Measurements from ENCODE around the gene CHAD. TPM values are rescaled to one million over a fixed set of nuclear protein-coding genes. Genes with fewer than 3 reads are reported as not detected.

The CHAD gene
- polyA plus RNA-seq, 1 experiment: not detected

DNA sequence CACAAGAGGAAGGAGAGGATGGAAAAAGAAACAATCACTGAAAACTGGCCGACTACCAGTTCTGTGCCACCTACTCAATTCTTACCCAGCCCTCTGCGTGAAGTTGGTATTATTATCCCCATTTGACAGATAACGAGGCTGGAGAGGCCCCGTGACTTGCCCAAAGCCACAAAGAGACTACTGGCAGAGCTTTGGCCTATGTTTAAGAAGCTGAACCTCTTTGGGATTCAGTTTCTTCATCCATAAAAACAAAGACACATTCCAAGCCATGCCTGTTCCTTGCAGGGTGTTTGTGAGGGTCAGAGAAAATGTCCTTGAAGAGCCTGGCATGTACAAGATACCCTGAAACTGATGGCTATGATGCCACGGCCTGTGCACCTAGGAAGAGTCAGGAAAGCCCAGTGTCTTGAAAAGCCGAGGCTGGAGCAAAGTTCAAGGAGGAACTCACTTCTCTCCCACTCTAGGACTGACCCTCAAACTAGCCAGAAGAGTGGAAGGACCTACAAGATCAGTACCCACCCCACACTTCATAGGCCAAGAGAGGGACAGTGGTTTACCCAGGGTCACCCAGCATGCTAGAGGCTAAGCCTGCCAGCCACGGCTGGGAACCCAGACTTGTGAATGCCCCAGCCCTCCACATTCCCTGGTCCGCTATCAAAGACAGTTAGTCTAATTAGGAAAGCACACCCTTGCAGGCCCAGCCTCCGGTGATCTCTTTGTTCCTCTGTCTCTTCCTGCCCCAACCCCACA lies 44.3 kb downstream of the CHAD start:
- Histone ChIP-seq H3K9me3 (ENCODE audit: control insufficient read depth, insufficient read depth, low read length) (no peaks in the 10 kb centered on the region; the same call in 1 of the 2 replicates), H3K27me3 (ENCODE audit: control insufficient read depth, insufficient read depth, low read length) (no peaks in the 10 kb centered on the region), H3K27ac (ENCODE audit: low read depth, low read length) (peak overlapping the region; percentile 57), H3K4me3 (ENCODE audit: low read depth, low read length) (no peak overlapping the region)
- no peak for DNase-seq (ENCODE audit: low read depth, low spot score)
- TF ChIP-seq, protein P1, sequence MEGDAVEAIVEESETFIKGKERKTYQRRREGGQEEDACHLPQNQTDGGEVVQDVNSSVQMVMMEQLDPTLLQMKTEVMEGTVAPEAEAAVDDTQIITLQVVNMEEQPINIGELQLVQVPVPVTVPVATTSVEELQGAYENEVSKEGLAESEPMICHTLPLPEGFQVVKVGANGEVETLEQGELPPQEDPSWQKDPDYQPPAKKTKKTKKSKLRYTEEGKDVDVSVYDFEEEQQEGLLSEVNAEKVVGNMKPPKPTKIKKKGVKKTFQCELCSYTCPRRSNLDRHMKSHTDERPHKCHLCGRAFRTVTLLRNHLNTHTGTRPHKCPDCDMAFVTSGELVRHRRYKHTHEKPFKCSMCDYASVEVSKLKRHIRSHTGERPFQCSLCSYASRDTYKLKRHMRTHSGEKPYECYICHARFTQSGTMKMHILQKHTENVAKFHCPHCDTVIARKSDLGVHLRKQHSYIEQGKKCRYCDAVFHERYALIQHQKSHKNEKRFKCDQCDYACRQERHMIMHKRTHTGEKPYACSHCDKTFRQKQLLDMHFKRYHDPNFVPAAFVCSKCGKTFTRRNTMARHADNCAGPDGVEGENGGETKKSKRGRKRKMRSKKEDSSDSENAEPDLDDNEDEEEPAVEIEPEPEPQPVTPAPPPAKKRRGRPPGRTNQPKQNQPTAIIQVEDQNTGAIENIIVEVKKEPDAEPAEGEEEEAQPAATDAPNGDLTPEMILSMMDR (IDR thresholded peaks at IDR 0.05; ENCODE audit: low read depth, low read length): no peak
- ChIA-PET POLR2A (no interaction called here), CTCF (interaction anchor here (2.0 kb wide), 1 partner anchor 27 kb away, joined by 10 read pairs; the partner anchor contains the start of gene LRRC59)

- Histone ChIP-seq H3K27ac (ENCODE audit: low read depth, low read length) (peak overlapping the region; percentile 57), H3K4me3 (ENCODE audit: low read depth, low read length) (no peak overlapping the region), H3K9me3 (ENCODE audit: control insufficient read depth, insufficient read depth, low read length) (no peaks in the 10 kb centered on the region; the same call in 1 of the 2 replicates), H3K27me3 (ENCODE audit: control insufficient read depth, insufficient read depth, low read length) (no peaks in the 10 kb centered on the region)
- TF ChIP-seq, protein P1 (IDR thresholded peaks at IDR 0.05; ENCODE audit: low read depth, low read length): no peak
- ChIA-PET CTCF (interaction anchor here (2.0 kb wide), 1 partner anchor 26 kb away, joined by 10 read pairs; the partner anchor contains the start of gene LRRC59), POLR2A (no interaction called here)
- peak; percentile 72 for DNase-seq (ENCODE audit: low read depth, low spot score)
Measured at GRCh38 chr17:50423553-50424159, 45.0 kb downstream of the CHAD start.

- no peak overlapping the region for H3K4me3 ChIP-seq (ENCODE audit: low read depth, low read length)
- ChIA-PET POLR2A (no interaction called here), CTCF (interaction anchor here (3.1 kb wide), 1 partner anchor 25 kb away, joined by 25 read pairs; the partner anchor contains the start of gene LRRC59)
- H3K9me3 ChIP-seq (ENCODE audit: control insufficient read depth, insufficient read depth, low read length): no peaks in the 10 kb centered on the region; the same call in 1 of the 2 replicates
- H3K27me3 ChIP-seq (ENCODE audit: control insufficient read depth, insufficient read depth, low read length): no peaks in the 10 kb centered on the region
- TF ChIP-seq, protein P1 (IDR thresholded peaks at IDR 0.05; ENCODE audit: low read depth, low read length): no peak
- no peak overlapping the region for H3K27ac ChIP-seq (ENCODE audit: low read depth, low read length)
- DNase-seq (ENCODE audit: low read depth, low spot score): no peak
Measured at GRCh38 chr17:50422738-50423137, 45.9 kb downstream of the CHAD start.

DNA sequence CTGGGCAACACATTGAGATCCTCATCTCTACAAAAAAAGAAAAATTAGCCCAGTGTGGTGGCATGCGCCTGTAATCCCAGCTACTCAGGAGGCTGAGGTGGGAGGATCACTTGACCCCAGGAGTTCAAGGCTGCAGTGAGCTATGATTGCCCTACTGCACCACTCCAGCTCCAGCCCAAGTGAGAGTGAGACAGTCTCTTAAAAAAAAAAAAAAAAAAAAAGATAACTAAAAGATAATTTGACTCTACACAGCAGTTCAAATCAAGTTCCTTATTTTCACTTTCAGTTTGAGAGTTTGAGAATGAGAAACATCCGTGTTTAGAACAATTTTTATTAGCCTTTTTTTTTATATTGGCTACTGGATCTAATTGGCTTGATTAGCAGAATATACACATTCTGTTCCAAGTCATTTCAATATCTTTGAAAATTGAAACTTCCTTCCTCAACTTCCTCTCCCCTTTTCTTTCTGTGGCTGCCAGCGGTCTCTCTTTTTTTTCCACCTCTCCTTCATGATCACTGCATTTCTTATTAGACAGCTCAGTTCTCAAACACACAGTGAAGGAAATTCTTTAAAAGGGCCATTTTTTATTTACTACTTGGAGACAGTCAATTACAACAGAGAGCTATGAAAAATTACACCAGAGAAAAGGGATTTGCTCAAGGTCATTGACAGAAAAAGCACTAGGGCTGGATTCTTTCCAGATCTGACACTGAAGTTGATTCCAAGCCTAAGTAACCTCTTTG lies 47.2 kb downstream of the CHAD start:
- ChIA-PET POLR2A (interaction anchor here (1.0 kb wide), 1 partner anchor 24 kb away, joined by 3 read pairs; the partner anchor contains the start of gene LRRC59), CTCF (interaction anchor here (0.6 to 3.1 kb wide), 4 partner anchors 11 to 57 kb away, joined by 3 to 25 read pairs (median 6); partner anchors contain the start of gene LRRC59)
- no peak for DNase-seq (ENCODE audit: low read depth, low spot score)
- Histone ChIP-seq H3K4me3 (ENCODE audit: low read depth, low read length) (peak overlapping the region; percentile 20; the same call in 1 of the 2 replicates), H3K9me3 (ENCODE audit: control insufficient read depth, insufficient read depth, low read length) (no peaks in the 10 kb centered on the region; the same call in 1 of the 2 replicates), H3K27me3 (ENCODE audit: control insufficient read depth, insufficient read depth, low read length) (no peaks in the 10 kb centered on the region), H3K27ac (ENCODE audit: low read depth, low read length) (no peak overlapping the region)
- TF ChIP-seq, protein P1 (IDR thresholded peaks at IDR 0.05; ENCODE audit: low read depth, low read length): no peak

Measured in AG04450 (cell line).